GM18499 (cell line): ENCODE measurements around the gene ATP6V0B.

ENCODE experiments used
- ATAC-seq: cut with Tn5 transposase; IDR thresholded peaks from one replicate; pipeline ENCODE4 v1.9.1; 2021; ENCODE audit warnings: moderate number of reproducible peaks; ENCODE audit not compliant: insufficient read depth, unreplicated experiment

ATP6V0B gene

GRCh38 chr1:43997295-43997999 is 22.7 kb downstream of the ATP6V0B start:
- no peak for ATAC-seq

GRCh38 chr1:43998000-43998378 is 23.2 kb downstream of the ATP6V0B start:
- ATAC-seq = no peak

- ATAC-seq = no peak
Observed at GRCh38 chr1:43999455-43999854, 24.7 kb downstream of the ATP6V0B start.

- ATAC-seq = no peak
Observed at GRCh38 chr1:44000122-44000665, 25.4 kb downstream of the ATP6V0B start.

- no peak for ATAC-seq
Observed at GRCh38 chr1:44002165-44002564, 27.4 kb downstream of the ATP6V0B start.

- ATAC-seq = no peak
Observed at GRCh38 chr1:44002606-44003157, 27.9 kb downstream of the ATP6V0B start.

GRCh38 chr1:44008259-44008658 is 33.5 kb downstream of the ATP6V0B start:
- no peak for ATAC-seq

GRCh38 chr1:44010935-44011471 is 36.2 kb downstream of the ATP6V0B start:
- ATAC-seq = no peak

GRCh38 chr1:44012404-44012803 is 37.6 kb downstream of the ATP6V0B start:
- no peak for ATAC-seq

GRCh38 chr1:44012941-44013609 is 38.3 kb downstream of the ATP6V0B start:
- no peak for ATAC-seq

- no peak for ATAC-seq
Observed at GRCh38 chr1:44013949-44014348, 39.2 kb downstream of the ATP6V0B start.

- no peak for ATAC-seq
Observed at GRCh38 chr1:44014365-44015104, 39.8 kb downstream of the ATP6V0B start.

- no peak for ATAC-seq
Observed at GRCh38 chr1:44015206-44015605, 40.4 kb downstream of the ATP6V0B start.

GRCh38 chr1:44016041-44016889 is 41.5 kb downstream of the ATP6V0B start:
- no peak for ATAC-seq

GRCh38 chr1:44016890-44017400 is 42.2 kb downstream of the ATP6V0B start:
- ATAC-seq = no peak

- ATAC-seq = no peak
Observed at GRCh38 chr1:44019466-44019948, 44.7 kb downstream of the ATP6V0B start.

- ATAC-seq = no peak
Observed at GRCh38 chr1:44020464-44020863, 45.7 kb downstream of the ATP6V0B start.

GRCh38 chr1:44021156-44021555 is 46.4 kb downstream of the ATP6V0B start:
- ATAC-seq = no peak
